HepG2 (cell line): Measurements from ENCODE around the gene DCHS2.

Experiments used
- PHF8 ChIP-seq: sonication (generic); formaldehyde crosslinking; IDR thresholded peaks from 2 replicates; pipeline ENCODE4 v1.5.0; 2020; ENCODE audit warnings: missing genetic modification reagents
- POLR2AphosphoS5 ChIP-seq: IDR thresholded peaks from 2 replicates; pipeline ENCODE4 v1.6.1; 2012; ENCODE audit warnings: low read depth, low read length
- RFXAP ChIP-seq: sonication (generic); formaldehyde crosslinking; IDR thresholded peaks from 2 replicates; pipeline ENCODE4 v1.4.0; 2020; ENCODE audit warnings: missing genetic modification reagents, borderline replicate concordance
- SP1 ChIP-seq, 2 experiments: fragments of 450-650 bp in 1 of 2; sonication (generic) in 1 of 2; formaldehyde crosslinking in 1 of 2; IDR thresholded peaks; 2 replicates each; pipeline versions ENCODE4 v1.4.0 to v1.6.1; 2016 to 2020; ENCODE audit warnings: missing genetic modification reagents in 1 of 2
- ZNF280D ChIP-seq: sonication (generic); formaldehyde crosslinking; IDR thresholded peaks from 2 replicates; pipeline ENCODE4 v1.5.1; 2020; ENCODE audit warnings: mild to moderate bottlenecking, missing genetic modification reagents

GRCh38 chr4:154473497-154473896 lies 18.1 kb downstream of the DCHS2 start:
- TF ChIP-seq SP1 (IDR thresholded peaks at IDR 0.05): no peak
- TF ChIP-seq SP1 (CRISPR knock-in tag; IDR thresholded peaks at IDR 0.05): no peak
- no peak for TF ChIP-seq ZNF280D (CRISPR knock-in tag)
- no peak for TF ChIP-seq RFXAP (CRISPR knock-in tag)
- TF ChIP-seq PHF8: no peak
- no peak for TF ChIP-seq POLR2AphosphoS5
